Lung microvascular endothelial cell (primary cell): ENCODE data around the gene IP6K2. TPM values are rescaled to one million over a fixed set of nuclear protein-coding genes. Genes with fewer than 3 reads are reported as not detected.

ENCODE experiments used
- DNase-seq, 2 donors: peaks; one replicate each; pipeline versions ENCODE4 v3.0.0 to v3.0.0-alpha.2; 2010; ENCODE audit warnings: low read depth in 2 of 2
- total RNA-seq: library from RNA; depleted of rRNA; stranded (reverse); fragments of >200 nt; gene quantifications from 2 replicates; pipeline ENCODE4 v1.2.1, GENCODE V29; 2014

The IP6K2 gene
- total RNA-seq, 1 donor from 2014 or later: 39.3 TPM

GRCh38 chr3:48642605-48643004 is 74.4 kb downstream of the IP6K2 start:
- no peak for DNase-seq

GRCh38 chr3:48641396-48641795 is 75.6 kb downstream of the IP6K2 start:
- DNase-seq: no peak

DNA sequence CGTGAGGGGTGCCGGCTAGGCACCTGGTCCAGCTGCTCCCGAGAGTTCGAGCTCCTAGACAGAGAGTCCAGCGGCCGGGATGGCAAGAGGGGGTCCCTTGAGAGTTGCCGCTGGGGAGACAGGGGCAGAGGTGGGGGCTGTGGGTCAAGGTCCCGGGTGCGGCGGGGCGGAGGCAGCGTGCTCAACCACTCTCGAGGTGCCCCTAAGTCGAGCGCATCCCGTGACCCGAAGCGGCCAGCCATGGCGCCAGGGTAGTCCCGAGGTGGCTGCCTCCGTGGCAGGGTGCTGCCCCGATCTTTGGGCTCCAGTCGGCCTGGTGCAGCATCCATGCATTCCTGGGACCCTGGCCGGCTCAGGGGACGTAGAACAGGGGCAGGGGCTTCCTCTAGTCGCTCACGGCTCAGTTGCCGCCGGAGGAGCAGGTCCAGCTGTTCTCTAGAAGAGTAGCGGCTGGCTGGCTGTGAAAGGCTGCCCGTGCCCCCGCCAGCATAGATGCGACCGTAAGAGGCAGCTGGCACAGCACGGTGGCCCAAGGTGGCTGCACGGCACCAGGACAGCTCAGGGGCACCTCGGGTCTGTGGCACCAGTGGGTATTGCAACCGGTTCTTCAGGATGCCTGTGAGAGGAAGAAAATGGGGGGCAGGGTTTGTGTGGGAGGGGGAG is 76.9 kb downstream of the IP6K2 start:
- DNase-seq: no peak

Other genes starting within 250 kb of the IP6K2 start
- gene SHISA5, start 213.0 kb downstream of the IP6K2 start, total RNA-seq: 65.6 and 68.5 TPM in 2 replicates
- 0.60 and 1.5 TPM in 2 replicates for gene PFKFB4, start 160.4 kb downstream of the IP6K2 start, total RNA-seq
- gene UCN2, start 153.4 kb downstream of the IP6K2 start, total RNA-seq: not detected in 2 replicates
- under 0.01 and 0.22 TPM in 2 replicates for gene COL7A1, start 121.9 kb downstream of the IP6K2 start, total RNA-seq
- gene UQCRC1, start 107.6 kb downstream of the IP6K2 start, total RNA-seq: 187 and 249 TPM in 2 replicates
- gene TMEM89, start 95.5 kb downstream of the IP6K2 start, total RNA-seq: not detected in 2 replicates
- 8.3 and 9.7 TPM in 2 replicates for gene SLC26A6, start 81.8 kb downstream of the IP6K2 start, total RNA-seq
- 0.20 and 0.22 TPM in 2 replicates for gene CELSR3, start 54.3 kb downstream of the IP6K2 start, total RNA-seq
- 4.2 and 5.2 TPM in 2 replicates for gene NCKIPSD, start 31.3 kb downstream of the IP6K2 start, total RNA-seq
- 22.9 and 26.6 TPM in 2 replicates for gene PRKAR2A, start 130.7 kb upstream of the IP6K2 start, total RNA-seq
- 15.3 and 25.2 TPM in 2 replicates for gene SLC25A20, start 181.7 kb upstream of the IP6K2 start, total RNA-seq
- 46.0 and 69.0 TPM in 2 replicates for gene ARIH2, start 201.6 kb upstream of the IP6K2 start, total RNA-seq